Non-pigmented ciliary epithelial cell (primary cell): ENCODE data around the gene TCF7L2.

ENCODE experiments used
- DNase-seq: peaks from one replicate; pipeline ENCODE4 v3.0.0-alpha.2; 2010; ENCODE audit warnings: low read depth

The TCF7L2 gene

DNA sequence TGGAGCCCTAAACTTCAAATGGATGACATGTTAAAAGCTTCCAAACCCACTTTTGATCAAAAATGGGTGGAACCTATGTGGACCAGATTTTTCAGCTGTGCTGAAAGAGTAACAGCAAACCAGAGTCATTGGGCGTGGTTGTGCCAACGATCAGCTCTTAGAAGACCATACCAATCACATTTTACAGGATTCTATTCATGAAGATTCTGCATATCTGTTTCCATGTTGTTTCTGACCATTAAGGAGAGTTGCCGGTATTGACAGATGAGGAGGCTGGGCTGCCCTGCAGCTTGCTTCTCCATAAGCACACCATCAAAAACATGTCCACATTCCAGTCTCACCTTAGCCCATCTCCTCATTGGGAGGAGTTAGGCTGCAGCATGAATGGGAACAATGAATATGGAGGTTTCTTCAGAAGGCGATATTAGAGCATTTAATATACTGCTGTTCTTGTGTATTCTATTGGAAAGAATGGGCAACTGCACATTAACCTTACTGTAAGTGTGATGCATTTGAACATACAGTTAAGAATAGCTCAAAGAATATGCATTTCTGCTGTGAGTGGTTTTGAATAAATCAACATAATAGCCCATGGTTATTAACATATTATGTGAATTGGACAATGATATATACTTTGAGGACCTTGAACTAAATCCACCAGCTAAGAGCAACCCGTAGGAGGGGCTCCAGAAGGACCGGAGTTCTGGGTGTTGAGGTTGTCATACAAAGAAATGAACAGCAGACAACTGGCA, 116.7 kb downstream of the TCF7L2 start:
- DNase-seq = no peak

- DNase-seq = no peak
Measured at GRCh38 chr10:113067501-113067900, 117.5 kb downstream of the TCF7L2 start.

DNA sequence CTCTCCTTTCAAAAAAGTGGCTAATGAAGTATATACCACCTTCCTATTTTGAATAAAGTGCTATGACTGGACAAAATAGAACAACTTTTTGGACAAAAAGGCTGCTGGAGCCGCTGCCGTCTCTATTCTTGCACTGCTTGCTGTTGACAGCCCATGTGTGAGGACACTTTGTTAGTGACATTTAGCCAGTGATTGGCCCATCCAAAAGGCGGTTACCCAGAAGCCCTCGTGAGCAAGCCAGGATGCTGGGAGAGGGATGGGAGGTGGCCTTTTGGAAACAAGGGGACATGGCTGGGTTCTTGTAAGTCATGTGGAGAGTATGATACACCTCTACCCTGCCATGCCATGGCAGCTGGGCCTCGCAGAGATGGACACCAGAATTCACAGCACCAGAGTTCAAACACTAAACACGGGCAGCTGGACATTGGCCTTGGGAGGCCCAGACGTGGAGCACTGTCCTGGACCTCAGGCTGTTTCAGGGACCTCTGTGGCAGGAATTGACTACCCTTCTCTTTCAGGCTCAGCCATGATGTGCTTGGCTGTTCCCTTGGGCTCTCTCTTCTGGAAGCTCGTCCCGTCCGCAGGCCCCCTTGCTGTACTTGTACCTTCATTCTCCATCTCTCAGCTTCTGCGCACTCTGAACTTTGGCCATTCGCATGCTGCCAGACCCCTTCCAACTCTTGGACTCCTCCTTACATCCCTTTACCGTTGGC, 118.3 kb downstream of the TCF7L2 start:
- DNase-seq = no peak

DNA sequence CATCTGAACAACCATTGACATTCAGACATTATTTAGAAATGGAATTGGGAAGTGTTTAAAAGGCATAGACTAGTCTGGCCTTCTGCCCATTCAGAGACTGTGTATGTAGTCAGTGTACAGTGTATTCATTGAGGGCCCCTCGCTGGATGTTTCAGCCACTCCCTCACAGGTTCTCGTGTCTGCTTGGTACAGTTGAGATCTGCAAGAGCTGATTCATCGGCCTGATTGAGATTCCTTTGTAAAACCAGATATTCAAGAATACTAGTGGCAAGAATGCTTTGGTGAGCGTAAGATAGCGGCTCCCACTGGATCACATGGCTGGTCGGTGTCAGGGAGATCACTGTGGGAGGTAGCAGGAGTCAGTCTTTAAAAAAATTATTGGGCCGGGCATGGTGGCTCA, 119.5 kb downstream of the TCF7L2 start:
- DNase-seq = peak; percentile 82

DNA sequence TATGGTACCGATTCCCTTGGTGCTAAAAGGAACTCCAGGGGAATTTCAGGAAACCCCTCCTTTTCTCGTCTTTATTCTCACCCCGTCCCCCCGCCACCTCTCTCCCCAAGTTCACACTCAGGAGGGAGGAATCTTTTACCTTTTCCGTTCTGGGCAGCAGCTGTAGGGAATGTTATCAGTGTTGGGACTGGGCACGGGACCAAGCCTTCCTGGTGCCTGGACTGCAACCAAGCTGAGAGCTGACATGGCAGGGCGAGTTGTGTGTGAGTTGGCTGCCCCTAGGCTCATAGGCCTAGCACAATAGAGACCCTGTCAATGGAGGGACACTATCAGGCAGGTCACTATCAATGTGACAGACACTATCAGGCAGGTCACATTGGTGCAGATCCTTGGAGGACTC, 121.4 kb downstream of the TCF7L2 start:
- DNase-seq = no peak

- peak; percentile 86 for DNase-seq
Measured at GRCh38 chr10:113073549-113074189, 123.6 kb downstream of the TCF7L2 start.

DNA sequence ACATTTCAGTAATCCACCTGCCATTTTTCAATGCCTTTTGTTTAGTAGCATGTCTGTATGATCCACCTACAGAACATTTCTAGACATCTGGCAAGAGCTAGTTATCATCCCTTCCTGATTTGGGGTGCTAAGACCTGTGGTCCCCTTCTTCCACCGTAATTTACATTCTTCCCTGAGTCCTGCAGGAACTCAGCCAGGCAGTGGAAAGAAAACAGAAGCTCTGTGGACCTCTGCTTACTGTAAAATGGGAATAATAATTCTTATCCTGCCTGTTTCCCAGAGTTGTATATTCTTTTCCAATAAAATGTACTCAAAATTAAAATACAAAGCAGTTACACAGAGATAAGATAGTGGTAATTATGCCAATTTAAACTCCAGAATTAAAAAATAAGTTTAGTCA, 126.9 kb downstream of the TCF7L2 start:
- no peak for DNase-seq

- DNase-seq = no peak
Measured at GRCh38 chr10:113078282-113078907, 128.3 kb downstream of the TCF7L2 start.

DNA sequence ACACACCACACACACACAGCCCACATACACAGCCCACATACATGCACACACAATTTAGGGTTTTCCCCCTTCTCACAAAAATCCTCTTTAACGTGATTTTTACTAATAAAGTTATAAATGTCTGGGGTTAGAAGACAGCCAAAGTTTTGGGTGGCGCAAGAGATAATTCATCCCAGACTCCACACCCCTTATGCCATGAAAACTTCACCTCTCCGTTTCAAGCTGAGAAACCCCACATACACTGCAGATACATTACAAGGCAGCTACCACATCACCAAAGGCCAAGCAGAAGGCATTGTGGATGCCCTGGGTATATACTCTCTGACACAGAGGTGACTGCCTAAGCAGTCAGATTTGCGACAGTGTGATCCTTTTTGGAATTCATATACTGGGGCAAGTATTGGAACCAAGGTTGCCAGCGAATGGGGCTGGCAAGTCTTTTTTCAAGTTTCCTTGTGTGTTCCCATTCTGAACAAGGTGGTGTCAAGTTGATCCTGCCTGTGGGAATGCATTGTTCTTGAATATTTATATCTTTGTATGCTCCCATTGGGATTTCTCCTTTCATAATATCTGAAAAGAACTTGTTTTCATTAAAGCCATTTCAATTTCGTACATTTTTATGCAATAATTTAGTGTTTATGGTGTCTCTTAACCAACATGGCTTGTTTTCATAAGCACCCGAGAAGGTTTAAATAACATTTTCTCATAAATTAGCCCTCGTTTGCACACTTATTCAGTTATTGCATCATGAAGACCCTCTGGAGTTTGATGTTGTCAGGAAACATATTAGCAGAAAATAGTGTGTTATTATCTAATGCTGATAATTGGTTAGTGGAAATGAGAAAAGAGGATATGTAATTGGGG, 130.2 kb downstream of the TCF7L2 start:
- DNase-seq = no peak

DNA sequence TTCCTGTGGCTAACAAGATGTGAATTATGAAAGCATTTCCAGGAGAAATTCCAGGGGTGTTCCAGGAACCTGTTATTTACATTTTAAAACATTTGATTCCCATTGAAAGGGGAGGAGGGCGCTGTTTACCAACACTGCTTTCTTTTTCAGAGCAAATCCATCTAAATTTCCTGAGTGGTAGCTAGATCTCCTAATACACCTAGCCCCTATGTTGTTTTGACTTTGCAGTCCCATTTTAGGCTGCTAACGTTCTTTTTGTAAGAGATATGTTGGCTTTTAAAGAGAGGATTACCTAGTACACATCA, 130.8 kb downstream of the TCF7L2 start:
- DNase-seq = no peak

GRCh38 chr10:113084031-113084430, 134.0 kb downstream of the TCF7L2 start:
- DNase-seq = no peak

DNA sequence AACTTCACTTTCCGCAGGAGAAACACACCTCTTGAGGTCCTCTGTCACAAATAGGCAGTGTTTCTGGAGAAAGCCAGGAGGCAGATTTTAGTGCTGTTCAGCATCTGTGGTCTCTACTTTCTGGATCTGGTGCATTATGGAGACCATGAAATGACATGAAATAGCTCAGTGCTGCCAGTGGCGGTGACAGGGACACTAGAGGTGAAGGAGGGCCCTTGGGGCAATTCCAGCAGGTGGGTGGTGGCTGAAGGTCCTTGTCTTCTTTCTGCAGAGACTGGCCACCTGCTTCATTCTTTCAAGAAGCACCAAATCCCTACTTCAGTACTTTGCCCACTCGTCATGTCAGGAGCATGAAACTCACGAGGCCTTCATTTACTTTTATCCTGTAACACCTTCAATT, 135.7 kb downstream of the TCF7L2 start:
- no peak for DNase-seq

DNA sequence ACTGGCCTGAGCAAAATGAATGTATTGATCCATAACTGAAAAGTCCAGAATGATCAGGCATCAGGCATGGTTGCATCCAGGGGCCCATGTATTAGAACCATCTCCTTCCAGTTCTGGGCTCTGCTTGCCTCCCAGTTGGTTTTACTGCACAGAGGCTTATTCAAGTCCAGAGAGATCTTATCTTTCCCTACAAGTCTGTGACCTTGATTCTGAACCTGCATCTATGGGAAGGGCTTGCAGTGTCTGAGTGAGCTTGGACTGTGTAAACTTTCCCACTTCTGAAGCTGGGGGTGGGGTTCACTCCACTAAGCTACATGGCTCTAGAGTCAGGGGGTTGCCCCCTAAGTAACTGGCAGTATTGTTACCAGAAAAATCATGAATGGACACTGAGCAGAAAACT, 136.2 kb downstream of the TCF7L2 start:
- DNase-seq = no peak

GRCh38 chr10:113087165-113088029, 137.3 kb downstream of the TCF7L2 start:
- DNase-seq = peak; percentile 99

GRCh38 chr10:113088194-113088593, 138.1 kb downstream of the TCF7L2 start:
- no peak for DNase-seq

DNA sequence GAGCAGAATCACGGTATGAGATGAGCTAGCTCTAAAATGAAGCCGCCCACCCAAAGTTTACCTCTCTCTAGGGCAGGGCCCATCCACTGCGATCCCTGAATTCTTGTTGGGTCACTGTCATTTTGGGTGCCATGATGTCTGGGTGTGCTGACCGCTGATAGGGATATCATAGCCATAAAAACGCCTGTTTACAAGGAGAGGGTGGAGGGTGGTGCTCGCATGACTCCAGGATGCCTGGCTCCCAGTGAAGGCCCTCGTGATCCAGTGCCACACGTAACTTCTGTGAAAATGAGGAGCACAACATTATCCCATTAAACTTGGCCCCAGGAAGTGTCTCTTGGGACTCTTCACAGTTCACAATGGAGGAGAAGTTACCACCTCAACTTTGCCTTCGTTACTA, 139.5 kb downstream of the TCF7L2 start:
- DNase-seq = no peak

DNA sequence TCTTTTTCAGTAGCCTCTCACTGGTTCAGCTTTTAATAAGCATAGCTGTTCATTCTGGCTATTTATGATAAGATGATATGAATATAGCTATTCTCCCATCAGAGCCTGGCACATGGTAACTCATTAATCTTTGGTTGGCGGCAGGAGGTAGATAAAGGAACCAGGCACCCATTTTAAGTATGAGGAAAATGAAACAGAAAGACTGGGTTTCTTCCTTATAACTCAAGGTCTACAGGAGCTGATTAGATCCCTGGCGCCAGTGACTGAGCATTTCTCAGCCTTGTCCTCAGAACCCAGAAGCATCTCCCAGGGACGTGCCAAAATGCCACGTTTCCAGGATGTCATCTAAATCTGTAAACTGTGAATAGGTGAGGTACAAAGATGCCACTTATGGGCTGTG, 141.9 kb downstream of the TCF7L2 start:
- no peak for DNase-seq

DNA sequence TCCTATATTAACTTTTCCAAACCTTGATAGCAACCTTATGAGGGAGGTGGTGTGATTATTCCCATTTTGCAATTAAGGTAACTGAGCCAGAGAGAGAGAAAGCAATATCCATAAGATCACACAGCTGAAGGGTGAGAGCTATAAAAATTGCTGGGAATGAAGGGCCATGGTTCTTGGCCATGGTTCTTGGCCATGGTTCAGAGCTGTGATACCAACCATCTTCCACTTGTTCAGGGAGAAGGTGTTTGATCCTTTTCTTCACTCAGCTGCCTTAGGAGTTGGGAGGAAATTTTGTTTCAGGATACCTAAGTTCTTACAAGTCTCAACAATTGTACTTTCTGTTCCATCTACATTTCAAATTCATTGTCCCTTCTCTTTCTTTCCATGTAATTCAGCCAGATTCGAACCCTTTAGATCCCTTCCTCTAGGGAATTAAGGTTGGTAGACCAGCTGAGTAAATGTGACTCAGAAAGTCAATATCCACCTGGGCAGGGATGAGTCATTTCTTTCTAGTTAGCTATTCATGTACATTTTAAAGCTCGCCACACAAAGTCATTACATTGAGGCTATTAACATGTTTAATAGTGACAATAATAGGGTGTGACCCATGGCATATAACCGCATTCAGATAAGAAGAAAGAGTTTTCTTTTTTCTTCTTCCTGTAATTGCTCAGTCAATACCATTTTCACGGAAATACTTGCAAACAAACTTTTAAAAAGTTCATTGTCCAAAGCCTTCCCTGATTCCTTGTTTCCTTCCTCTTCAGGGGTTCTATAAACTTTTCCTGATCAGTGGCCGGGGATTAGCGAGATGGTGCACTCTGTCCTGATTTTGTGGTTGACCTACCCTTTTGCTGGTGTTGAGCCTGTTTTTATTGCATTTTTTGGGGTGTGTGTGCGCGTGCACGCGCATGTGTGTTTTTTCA, 143.4 kb downstream of the TCF7L2 start:
- DNase-seq = no peak

DNA sequence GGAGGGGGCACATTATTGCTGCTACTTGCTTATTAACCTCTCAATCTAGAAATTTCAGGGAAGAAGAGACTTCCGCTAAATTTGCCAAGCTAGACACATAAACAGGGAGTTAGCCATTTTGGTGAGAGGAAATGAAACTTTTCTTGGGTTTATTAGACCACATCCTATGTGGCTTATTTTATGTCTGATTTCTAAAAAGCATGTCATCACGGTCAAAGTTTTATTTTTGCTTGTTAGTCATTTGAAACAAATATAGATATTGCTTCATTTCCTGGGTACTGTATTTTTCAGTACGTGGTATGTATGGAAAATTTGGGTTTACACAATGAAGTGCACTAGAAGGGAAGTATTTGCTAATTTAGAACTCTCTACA, 144.1 kb downstream of the TCF7L2 start:
- no peak for DNase-seq
